ENCODE results near the gene WHAMM.

WHAMM gene

DNA sequence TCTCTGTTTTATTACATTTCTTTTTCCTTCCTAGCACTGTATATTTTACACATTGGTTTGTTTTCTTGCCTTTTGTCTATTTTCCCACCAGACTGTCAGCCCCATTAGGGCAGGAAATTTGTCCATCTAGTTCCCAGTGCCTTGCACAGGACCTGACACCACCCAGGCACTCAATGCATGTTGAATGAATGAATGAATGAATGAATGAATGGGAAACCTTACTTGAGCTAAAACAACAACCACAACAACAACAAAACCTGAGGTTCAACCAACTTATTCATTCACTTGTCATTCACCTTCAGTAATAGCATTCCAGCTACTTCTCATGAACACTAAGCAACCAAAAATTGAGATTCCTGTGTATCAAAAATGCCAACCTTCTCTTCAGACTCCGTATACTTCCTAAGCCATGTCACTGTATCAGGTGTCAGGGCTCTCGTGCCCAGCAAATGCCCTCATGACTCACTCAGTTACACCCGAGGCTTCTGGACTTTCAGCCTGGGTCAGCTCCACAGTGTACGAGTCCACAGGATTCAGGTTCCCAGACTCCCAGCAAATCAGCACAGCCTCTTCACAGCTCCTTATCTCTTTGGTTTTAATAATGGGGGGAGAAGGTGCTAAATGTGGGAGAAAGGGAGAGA, 40.9 kb upstream of the WHAMM start:
- TF ChIP-seq, protein P1, sequence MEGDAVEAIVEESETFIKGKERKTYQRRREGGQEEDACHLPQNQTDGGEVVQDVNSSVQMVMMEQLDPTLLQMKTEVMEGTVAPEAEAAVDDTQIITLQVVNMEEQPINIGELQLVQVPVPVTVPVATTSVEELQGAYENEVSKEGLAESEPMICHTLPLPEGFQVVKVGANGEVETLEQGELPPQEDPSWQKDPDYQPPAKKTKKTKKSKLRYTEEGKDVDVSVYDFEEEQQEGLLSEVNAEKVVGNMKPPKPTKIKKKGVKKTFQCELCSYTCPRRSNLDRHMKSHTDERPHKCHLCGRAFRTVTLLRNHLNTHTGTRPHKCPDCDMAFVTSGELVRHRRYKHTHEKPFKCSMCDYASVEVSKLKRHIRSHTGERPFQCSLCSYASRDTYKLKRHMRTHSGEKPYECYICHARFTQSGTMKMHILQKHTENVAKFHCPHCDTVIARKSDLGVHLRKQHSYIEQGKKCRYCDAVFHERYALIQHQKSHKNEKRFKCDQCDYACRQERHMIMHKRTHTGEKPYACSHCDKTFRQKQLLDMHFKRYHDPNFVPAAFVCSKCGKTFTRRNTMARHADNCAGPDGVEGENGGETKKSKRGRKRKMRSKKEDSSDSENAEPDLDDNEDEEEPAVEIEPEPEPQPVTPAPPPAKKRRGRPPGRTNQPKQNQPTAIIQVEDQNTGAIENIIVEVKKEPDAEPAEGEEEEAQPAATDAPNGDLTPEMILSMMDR (IDR thresholded peaks at IDR 0.05; ENCODE audit: insufficient read depth, missing control alignments): no peak
- DNase-seq (ENCODE audit: insufficient read length, low spot score) (no peak), FAIRE-seq (no peak)

DNA sequence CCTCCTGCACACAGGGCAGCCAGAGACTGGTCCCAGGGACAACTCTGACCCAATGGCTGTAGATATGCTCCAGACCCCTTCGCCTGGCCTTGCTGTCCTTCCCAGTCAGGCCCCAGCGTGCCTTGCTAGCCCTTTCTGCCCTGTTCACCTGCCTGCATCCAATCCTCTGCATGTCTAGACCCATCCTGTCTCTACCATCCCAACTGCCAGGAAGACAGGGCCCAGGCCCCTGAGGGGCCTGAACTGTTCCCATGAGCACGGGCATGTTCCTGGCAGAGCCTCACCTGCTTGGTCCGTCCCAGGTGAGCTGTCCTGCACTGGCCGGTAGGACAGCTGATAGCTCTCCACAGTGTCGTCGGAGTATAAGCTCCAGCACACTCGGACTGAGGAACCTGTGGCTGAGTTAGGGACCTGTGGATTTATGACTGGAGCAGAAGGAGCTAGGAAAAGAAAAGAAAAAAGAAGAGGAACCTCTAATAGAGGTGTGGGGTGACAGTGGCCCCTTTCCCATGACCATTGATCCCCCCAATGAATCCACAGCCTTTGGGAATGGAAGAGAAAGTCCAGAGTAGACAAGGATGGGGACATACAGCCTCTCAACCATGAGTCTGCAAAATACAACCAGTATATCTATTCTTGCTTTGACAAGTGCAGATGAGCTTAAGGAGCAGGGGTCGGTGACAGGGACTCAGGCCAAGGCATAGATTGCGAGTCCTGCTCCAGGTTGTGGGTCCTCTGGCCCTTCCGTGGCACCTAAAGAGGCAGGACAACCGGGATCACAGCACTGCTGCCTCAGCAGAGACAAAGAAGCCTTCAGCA, 37.4 kb upstream of the WHAMM start:
- DNase-seq (ENCODE audit: insufficient read length, low spot score): no peak
- TF ChIP-seq, protein P1 (IDR thresholded peaks at IDR 0.05; ENCODE audit: insufficient read depth, missing control alignments): no peak
- FAIRE-seq: no peak

DNA sequence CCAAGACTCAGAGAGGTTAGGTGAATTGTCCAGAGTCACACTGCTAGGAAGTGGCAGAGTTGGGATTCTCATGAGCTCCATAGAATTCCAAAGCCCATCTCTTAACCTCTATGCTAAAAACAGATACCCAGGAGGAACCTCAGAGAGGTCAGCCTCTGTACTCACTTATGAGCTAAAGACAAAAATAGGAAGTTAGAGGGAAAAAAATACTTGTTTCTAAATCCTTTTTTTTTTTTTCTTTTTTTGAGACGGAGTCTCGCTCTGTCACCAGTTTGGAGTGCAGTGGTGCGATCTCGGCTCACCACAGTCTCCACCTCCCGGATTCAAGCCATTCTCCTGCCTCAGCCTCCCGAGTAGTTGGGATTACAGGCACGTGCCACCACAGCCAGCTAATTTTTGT, 34.9 kb upstream of the WHAMM start:
- FAIRE-seq (no peak), DNase-seq (ENCODE audit: insufficient read length, low spot score) (no peak)
- TF ChIP-seq, protein P1 (IDR thresholded peaks at IDR 0.05; ENCODE audit: insufficient read depth, missing control alignments): no peak

DNA sequence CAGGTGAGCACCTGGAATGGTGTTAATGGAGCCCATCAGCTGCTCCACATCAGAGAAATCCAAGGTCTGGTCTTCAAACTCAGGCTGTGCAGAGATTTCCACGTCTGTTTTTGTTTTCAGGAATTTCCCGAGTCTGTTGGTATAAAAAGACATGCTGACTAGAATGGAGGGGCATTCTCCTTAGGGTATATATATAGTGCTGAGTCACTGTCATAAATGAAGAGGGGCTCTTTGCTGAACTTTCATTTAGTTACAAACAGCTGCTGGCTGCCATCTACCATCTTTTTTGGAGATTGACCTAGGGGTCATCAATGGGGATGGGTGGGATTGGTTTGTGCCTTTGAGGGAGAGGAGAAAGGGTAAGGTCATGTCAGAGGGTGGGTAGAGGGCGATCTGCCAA, 30.7 kb upstream of the WHAMM start:
- DNase-seq (ENCODE audit: insufficient read length, low spot score) (no peak), FAIRE-seq (no peak)
- TF ChIP-seq, protein P1 (IDR thresholded peaks at IDR 0.05; ENCODE audit: insufficient read depth, missing control alignments): no peak

DNA sequence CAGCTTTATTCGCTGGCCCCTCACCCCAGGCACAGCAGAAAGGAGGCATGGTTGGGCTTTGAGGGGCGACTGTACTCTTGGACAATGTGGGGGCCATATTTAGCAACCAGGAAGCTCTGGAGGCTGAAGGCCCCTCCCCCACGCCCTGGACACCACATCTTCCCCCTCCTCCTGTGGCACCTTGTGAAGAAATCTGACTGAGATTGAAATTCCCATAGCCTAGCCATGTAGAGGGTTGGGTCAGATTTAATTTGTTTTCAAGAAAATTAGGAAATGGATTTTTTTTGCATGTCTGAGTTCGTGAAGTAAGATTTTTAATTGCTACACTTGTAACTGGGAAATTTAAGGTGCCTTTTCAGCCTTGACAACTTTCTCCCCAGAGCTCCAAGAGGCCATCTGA, 28.1 kb upstream of the WHAMM start:
- TF ChIP-seq, protein P1 (IDR thresholded peaks at IDR 0.05; ENCODE audit: insufficient read depth, missing control alignments): no peak

DNA sequence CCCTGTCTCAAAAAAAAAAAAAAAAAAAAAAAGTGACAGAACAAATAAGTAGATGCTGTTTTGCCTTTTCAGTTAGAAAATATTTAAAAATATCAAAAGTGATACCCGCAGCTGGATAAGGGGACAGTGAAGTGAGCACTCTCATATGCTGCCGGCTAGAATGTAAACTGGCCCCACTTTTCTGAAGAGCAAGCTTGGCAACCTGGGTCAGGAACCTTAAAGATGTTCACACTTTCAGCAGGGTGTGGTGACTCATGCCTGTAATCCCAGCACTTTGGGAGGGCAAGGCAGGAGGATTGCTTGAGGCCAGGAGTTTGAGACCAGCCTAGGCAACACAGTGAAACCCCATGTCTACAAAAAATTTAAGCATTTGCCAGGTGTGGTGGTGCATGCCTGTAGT, 20.9 kb upstream of the WHAMM start:
- no peak for FAIRE-seq
- DNase-seq (ENCODE audit: insufficient read length, low spot score): no peak
- TF ChIP-seq, protein P1 (IDR thresholded peaks at IDR 0.05; ENCODE audit: insufficient read depth, missing control alignments): no peak

More for the DNA sequence above, 28.1 kb upstream of the WHAMM start:
- DNase-seq (ENCODE audit: insufficient read length, low spot score) (no peak), FAIRE-seq (no peak)

DNA sequence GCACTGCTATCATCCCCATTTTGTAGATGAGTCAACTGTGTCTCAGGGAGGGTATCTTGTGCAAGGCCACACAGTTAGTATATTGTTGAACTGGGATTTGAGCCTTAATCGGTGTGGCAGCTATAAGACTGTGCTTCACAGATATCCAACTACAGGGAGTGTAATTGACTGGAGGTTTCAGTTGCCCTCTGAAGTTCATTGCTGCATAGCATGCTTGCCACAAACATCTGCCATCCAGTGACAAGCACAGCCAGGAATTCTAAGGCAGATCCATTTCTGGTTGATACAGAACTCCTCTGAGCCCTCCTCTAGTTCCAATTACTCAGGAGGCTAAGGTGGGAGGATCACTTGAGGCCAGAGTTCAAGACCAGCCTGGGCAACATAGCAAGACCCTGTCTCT, 19.9 kb upstream of the WHAMM start:
- TF ChIP-seq, protein P1 (IDR thresholded peaks at IDR 0.05; ENCODE audit: insufficient read depth, missing control alignments): no peak
- no peak for DNase-seq (ENCODE audit: insufficient read length, low spot score)
- FAIRE-seq: no peak
